HAP-1 (cell line): ENCODE data around the gene CLDN1.

Source experiments
- DNase-seq, 2 experiments: peaks; one replicate each; pipeline ENCODE4 v3.0.0-alpha.2; 2016 to 2020; ENCODE audit warnings: low spot score in 2 of 2
- H3K27me3 ChIP-seq: fragments of 250-450 bp; sonication (Bioruptor Pico); 2 replicates; pipeline ENCODE4 v1.5.1; 2020; ENCODE audit warnings: low read depth, mild to moderate bottlenecking, moderate library complexity
- H3K36me3 ChIP-seq: fragments of 250-450 bp; sonication (Bioruptor Pico); replicated peaks from 2 replicates; pipeline ENCODE4 v1.5.1; 2020; ENCODE audit warnings: mild to moderate bottlenecking
- H3K4me1 ChIP-seq: fragments of 250-450 bp; sonication (Bioruptor Pico); 2 replicates; pipeline ENCODE4 v1.5.1; 2020; ENCODE audit warnings: mild to moderate bottlenecking
- H3K4me3 ChIP-seq: fragments of 250-450 bp; sonication (Bioruptor Pico); 2 replicates; pipeline ENCODE4 v1.5.1; 2020; ENCODE audit warnings: mild to moderate bottlenecking, moderate library complexity
- H3K9me3 ChIP-seq: fragments of 250-450 bp; sonication (Bioruptor Pico); 2 replicates; pipeline ENCODE4 v1.5.1; 2020; ENCODE audit warnings: mild to moderate bottlenecking, moderate library complexity
- in situ Hi-C: fragments of 300-500 bp; cut with MboI; formaldehyde crosslinking; loops from 3 replicates; pipeline ENCODE4 v1.14.3; 2020; ENCODE audit warnings: low sequenced_read_pairs, inconsistent platforms, mixed read lengths

CLDN1 gene, protein sequence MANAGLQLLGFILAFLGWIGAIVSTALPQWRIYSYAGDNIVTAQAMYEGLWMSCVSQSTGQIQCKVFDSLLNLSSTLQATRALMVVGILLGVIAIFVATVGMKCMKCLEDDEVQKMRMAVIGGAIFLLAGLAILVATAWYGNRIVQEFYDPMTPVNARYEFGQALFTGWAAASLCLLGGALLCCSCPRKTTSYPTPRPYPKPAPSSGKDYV

DNA sequence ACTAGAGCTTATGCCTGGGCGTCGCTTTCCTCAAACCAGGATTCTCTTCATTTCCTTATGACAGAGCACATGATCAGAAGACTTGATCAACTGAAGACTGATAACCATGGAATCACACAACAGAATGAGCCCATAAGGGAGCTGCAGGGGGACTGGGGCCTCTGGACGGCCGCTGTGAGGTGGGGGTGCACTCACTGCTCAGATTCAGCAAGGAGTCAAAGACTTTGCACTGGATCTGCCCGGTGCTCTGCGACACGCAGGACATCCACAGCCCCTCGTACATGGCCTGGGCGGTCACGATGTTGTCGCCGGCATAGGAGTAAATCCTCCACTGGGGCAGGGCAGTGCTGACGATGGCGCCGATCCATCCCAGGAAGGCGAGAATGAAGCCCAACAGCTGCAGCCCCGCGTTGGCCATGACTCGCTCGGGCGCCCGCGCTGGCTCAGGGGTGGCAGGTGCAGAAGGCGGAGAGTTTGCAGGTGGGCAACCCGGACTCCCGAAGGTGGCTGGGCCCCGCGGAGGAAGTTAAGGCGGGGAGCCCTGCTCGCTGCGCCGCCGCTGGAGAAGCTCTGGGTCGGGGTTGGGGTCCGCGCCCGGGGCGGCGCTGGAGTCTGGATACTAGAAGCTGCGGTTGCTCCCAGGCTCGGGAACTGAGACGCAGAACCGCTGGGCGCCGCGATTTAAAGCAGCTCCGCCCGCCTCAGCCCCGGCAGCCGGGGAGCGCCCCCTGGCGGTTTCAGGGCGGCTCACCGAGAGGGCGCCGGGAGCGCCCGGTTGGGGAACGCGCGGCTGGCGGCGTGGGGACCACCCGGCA, at the start of gene CLDN1:
TSS of gene CLDN1 (minus strand) at position 658 of the 815 bp plus-strand sequence. CDS start at position 418, 240 bp downstream.
- Histone ChIP-seq H3K36me3 (no peaks in the 10 kb centered on the region), H3K27me3 (no peaks in the 10 kb centered on the region), H3K4me1 (peaks cover 18% of the 10 kb centered on the region), H3K9me3 (no peaks in the 10 kb centered on the region), H3K4me3 (peak within 1 kb of the TSS; percentile 47)
- peak; percentile 64 to 87 for DNase-seq
- in situ Hi-C loops = no loop called here

DNA sequence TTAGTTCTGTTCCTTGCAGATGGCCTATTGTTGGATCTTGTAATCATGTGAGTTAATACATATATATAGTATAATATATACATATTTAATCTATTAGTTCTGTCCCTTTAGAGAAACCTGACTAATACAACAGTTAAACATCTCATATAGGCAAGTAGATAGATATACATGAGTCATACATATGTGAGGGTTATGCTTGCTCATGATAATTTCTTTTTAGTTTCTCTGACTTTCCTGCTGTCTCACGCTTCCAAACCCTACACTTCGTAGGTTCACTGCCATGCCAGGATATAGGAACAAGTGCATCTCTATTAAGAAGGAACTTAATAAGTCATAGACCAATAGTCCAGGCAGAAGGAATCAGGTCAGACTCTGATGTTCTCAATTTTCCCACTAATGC, 48.9 kb upstream of the CLDN1 start:
- Histone ChIP-seq H3K4me1 (no peaks in the 10 kb centered on the region), H3K9me3 (no peaks in the 10 kb centered on the region), H3K36me3 (no peaks in the 10 kb centered on the region), H3K27me3 (no peaks in the 10 kb centered on the region), H3K4me3 (no peak overlapping the region)
- DNase-seq = no peak
- in situ Hi-C loops = no loop called here

DNA sequence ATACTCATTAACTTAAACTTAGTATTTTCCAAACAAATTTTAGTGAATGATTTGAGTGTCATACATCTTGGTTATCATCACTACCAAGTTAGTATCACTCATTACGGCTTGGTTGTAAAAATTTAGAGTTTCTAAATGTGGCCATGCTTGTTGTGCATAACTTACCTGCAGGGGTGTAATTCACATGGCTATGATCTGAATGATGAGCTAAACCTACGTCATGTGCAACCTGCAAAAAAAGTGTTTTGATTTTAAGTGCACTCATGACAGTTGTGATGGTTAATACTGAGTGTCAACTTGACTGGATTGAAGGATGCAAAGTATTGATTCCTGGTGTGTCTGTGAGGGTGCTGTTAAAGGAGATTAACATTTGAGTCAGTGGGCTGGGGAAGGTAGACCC, 48.1 kb upstream of the CLDN1 start:
- no peaks in the 10 kb centered on the region for H3K4me1 ChIP-seq
- DNase-seq = no peak
- H3K36me3 ChIP-seq = no peaks in the 10 kb centered on the region
- in situ Hi-C loops = no loop called here
- H3K4me3 ChIP-seq = no peak overlapping the region
- H3K9me3 ChIP-seq = no peaks in the 10 kb centered on the region
- H3K27me3 ChIP-seq = no peaks in the 10 kb centered on the region

DNA sequence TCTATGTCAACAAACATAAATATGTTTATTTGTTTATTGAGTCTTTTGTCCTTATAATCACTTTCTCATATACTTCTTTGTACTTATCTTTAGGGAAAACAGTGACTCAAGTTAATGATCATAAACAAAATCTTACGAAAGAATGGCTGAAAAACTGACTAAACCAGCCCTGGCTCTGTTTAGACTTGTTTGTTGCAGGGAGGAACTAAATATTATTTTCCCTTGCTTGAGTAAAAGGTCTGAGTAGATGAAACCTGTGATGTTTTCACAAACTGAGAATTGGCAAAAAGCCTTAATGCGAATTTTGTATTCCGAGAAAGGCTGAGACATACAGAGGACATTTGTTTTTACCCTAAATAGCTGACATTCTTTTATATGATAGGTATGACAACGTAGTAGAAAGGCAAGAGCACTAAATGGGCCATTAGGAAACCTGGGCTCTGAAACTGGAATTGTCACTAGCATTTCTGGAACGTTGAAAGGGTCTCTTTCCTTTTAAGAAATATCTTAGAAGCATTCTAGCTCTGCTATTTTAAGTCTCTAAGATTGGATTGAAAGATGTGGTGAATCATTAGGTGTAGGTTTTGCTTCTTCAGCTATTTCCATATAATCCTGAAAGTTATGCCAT, 47.5 kb upstream of the CLDN1 start:
- no peak for DNase-seq
- no peaks in the 10 kb centered on the region for H3K9me3 ChIP-seq
- no peaks in the 10 kb centered on the region for H3K36me3 ChIP-seq
- in situ Hi-C loops = no loop called here
- H3K4me1 ChIP-seq = no peaks in the 10 kb centered on the region
- no peak overlapping the region for H3K4me3 ChIP-seq
- H3K27me3 ChIP-seq = no peaks in the 10 kb centered on the region

DNA sequence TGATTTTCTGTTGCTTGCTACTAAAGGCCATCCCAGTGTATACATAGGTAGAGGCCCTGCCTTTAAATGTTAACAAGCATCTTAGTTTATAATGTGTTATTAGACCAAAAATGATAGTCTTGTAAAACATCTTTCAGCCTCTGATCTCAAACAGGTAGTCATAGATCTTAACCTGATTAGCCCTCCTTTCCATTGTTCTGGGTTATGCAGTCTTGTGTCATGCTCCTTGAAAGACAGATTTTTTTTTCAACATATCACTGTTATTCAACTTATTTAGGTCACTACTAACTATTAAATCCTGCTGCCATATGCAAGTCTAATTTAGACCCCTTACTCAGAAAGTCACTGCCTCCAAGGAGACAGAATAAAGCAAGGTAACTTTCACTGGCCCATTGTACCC, 46.6 kb upstream of the CLDN1 start:
- Histone ChIP-seq H3K36me3 (no peaks in the 10 kb centered on the region), H3K27me3 (no peaks in the 10 kb centered on the region), H3K4me1 (no peaks in the 10 kb centered on the region), H3K9me3 (no peaks in the 10 kb centered on the region), H3K4me3 (no peak overlapping the region)
- DNase-seq = no peak
- in situ Hi-C loops = no loop called here

DNA sequence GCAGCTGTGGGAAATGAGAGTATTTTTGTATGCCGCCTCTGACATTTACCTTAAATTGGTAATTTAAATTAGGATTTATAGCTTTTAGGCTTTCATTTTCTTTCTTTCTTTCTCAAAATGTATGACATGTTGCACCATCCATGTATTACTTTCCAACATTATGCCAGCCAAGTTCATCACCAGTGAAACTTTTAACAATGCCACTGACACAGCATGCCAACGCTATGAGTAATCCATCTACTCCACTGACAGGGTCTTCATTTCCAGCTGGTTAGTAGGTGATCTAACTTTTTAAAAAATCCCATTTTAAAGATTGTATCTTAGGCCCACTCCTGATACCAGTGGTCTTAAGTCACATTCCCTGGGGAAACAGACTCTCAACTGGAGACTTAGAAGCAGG, 43.9 kb upstream of the CLDN1 start:
- in situ Hi-C loops = no loop called here

DNA sequence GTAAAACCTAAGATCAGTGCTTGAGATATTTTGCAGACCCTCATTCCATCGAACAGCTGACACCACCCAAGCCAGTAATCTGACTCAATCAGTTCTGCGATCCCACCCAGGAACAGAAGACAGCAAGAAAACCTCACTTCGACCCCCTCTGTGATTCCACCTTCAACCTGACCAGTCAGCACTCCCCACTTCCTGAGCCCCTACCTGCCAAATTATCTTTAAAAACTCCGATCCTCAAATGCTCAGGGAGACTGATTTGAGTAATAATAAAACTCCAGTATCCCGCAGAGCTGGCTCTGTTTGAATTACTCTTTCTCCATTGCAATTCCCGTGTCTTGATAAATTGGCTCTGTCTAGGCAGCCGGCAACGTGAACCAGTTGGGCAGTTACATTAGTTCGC, 40.0 kb upstream of the CLDN1 start:
- in situ Hi-C loops = no loop called here

More for the DNA sequence above, 43.9 kb upstream of the CLDN1 start:
- H3K27me3 ChIP-seq = no peaks in the 10 kb centered on the region
- H3K4me1 ChIP-seq = no peaks in the 10 kb centered on the region
- no peak overlapping the region for H3K4me3 ChIP-seq
- H3K36me3 ChIP-seq = no peaks in the 10 kb centered on the region
- no peaks in the 10 kb centered on the region for H3K9me3 ChIP-seq
- no peak for DNase-seq

DNA sequence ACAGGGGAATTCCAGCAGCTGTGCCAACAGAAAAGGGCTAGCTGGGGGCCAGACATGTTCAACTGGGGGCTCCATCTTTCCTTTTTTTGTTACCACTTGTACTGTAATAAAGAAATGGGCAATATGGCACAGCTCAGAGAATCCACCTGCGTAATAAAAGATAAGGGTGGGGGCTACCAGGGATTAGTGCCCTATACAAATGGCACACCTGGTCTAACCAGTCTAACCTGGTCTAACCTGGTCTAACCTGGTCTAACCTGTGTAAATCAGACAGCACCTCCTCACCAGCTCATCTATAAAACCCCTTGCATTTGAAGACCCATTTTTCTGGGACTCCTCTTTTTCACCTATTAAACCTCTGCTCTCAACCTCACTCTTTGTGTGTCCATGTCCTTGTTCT, 39.5 kb upstream of the CLDN1 start:
- Histone ChIP-seq H3K27me3 (no peaks in the 10 kb centered on the region; the same call in 1 of the 2 replicates), H3K36me3 (no peaks in the 10 kb centered on the region), H3K4me3 (no peak overlapping the region), H3K9me3 (no peaks in the 10 kb centered on the region), H3K4me1 (no peaks in the 10 kb centered on the region)
- no peak for DNase-seq
- in situ Hi-C loops = no loop called here

More for the DNA sequence above, 40.0 kb upstream of the CLDN1 start:
- Histone ChIP-seq H3K4me3 (no peak overlapping the region), H3K4me1 (no peaks in the 10 kb centered on the region), H3K36me3 (no peaks in the 10 kb centered on the region), H3K27me3 (no peaks in the 10 kb centered on the region; the same call in 1 of the 2 replicates), H3K9me3 (no peaks in the 10 kb centered on the region)
- DNase-seq = no peak

DNA sequence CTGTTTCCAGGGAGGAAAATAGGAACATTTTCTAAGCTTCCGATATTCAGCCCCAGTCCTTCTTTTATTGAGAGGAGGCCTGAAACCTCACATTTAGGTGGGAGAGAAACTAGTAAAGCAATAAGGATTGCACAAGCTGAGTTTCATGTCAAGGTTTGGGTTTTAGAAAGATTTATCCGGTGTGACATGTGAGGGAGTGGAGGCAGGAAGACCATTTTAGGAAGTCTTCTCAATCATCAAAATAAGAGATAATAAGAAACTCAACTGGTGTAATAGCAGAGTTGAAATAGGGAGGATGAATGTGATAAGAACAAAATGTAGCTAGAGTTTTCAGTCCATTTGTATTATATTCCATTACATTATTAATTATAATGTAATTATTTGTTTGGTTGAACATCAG, 38.0 kb upstream of the CLDN1 start:
- no peaks in the 10 kb centered on the region; the same call in 1 of the 2 replicates for H3K27me3 ChIP-seq
- in situ Hi-C loops = no loop called here
- H3K4me3 ChIP-seq = no peak overlapping the region
- H3K36me3 ChIP-seq = no peaks in the 10 kb centered on the region
- no peaks in the 10 kb centered on the region for H3K9me3 ChIP-seq
- H3K4me1 ChIP-seq = no peaks in the 10 kb centered on the region
- no peak for DNase-seq

DNA sequence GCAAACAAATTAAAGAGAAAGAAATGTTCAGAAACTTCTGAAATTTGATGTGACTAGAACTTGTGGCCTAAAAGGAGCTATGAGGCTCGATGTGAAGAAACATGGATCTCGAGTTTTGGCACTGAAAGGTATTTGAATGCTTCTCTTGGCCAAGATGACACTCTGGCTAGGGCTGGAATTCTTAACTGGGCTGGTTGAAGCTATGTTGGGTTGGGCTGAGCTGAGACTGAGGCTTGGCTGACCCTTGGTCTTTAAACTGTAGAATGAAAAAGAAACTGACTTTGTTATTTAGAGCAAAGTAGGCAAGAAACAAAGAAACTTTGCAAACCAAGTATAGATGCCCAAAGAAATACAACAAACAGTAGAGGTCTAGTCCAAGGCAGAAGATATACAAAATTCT, 37.6 kb upstream of the CLDN1 start:
- no peak for DNase-seq
- in situ Hi-C loops = no loop called here
- Histone ChIP-seq H3K9me3 (no peaks in the 10 kb centered on the region), H3K36me3 (no peaks in the 10 kb centered on the region), H3K27me3 (no peaks in the 10 kb centered on the region; the same call in 1 of the 2 replicates), H3K4me1 (no peaks in the 10 kb centered on the region), H3K4me3 (no peak overlapping the region)

DNA sequence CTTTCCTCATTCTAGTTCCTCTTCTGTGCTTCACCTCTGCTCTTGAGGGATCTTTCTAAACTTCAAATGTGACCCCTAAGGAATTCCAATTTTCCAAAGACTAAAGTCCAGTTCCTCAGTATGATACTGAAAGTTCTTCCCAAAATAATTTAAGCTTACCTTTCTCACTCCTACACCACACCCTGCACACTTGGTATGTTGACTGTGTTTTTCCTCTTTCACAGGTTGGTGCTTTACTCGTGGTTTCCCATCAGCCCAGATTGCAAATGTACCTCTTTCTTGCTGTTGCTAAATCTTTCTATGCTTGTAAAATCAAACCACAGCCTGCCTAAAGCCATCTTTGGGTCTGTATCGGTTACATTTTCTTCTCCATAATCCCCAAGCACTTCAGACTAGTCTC, 35.2 kb upstream of the CLDN1 start:
- no peak overlapping the region for H3K4me3 ChIP-seq
- H3K4me1 ChIP-seq = no peaks in the 10 kb centered on the region
- no peaks in the 10 kb centered on the region for H3K36me3 ChIP-seq
- no peaks in the 10 kb centered on the region; the same call in 1 of the 2 replicates for H3K27me3 ChIP-seq
- H3K9me3 ChIP-seq = no peaks in the 10 kb centered on the region
- DNase-seq = no peak
- in situ Hi-C loops = no loop called here

DNA sequence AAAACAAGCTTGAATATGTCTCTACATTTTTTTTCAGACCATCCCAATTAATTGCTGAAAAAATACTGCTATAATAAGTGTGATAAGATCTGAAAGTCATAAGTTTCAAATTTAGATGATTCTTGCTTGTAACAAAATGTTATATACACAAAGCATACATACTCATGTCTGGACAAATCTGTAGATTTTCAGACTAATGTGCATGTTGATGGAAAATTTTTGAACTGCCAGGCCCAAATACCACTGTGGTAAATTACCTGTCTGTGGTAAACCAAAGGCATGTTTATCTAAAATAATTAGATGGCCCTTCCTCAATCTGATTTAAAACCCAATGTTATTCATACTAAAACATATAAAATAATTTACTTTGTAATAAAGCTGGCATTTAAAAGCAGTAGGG, 34.0 kb upstream of the CLDN1 start:
- no peaks in the 10 kb centered on the region for H3K36me3 ChIP-seq
- no peaks in the 10 kb centered on the region; the same call in 1 of the 2 replicates for H3K27me3 ChIP-seq
- DNase-seq = no peak
- H3K4me1 ChIP-seq = no peaks in the 10 kb centered on the region
- in situ Hi-C loops = no loop called here
- no peak overlapping the region for H3K4me3 ChIP-seq
- no peaks in the 10 kb centered on the region for H3K9me3 ChIP-seq

DNA sequence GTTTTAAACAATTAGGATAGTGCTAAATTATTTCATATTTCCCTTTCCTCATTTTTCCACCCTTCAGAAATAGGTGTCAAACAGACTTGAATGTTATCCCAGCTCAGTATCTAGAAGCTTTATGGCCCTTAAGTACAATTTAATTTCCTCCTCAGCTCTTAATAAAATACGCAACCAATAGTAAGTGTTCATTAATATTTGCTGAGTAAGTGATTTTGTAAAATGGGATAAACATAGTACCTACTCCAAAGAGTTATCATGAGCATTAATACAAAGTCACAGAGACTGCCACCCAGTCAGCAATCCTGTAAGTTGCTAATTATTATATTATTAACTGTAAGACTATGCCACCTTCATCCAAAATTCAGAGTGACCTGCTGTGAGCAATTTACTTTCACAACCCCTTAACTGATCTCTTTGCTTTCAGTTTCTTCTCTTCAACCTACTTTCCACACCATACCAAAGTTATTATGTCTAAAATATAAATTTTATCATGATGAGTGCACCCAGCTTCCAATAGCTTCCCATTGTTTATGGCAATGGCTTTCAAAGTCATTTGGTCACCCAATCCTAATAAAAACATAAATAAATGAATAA, 30.7 kb upstream of the CLDN1 start:
- Histone ChIP-seq H3K9me3 (no peaks in the 10 kb centered on the region), H3K27me3 (no peaks in the 10 kb centered on the region), H3K4me3 (no peak overlapping the region), H3K4me1 (no peaks in the 10 kb centered on the region), H3K36me3 (no peaks in the 10 kb centered on the region)
- in situ Hi-C loops = no loop called here
- DNase-seq = no peak

DNA sequence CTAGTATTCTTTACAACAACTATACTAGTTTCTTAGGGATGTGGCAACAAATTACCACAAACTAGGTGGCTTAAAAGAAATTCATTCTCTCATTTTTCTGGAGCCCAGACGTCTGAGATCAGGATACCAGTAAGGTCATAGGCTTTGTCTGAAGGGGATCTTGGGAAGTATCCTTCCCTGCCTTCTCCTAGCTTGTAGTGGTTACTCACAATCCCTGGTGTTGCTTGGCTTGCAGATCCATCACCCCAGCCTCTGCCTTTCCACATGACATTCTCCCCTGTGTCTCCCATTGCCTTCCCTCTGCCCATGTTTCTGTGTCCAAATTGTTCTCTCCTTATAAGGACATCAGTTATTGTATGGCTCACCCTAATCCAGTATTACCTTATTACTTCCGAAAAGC, 24.3 kb upstream of the CLDN1 start:
- no peak overlapping the region for H3K4me3 ChIP-seq

More for the DNA sequence above, 24.3 kb upstream of the CLDN1 start:
- DNase-seq = no peak
- no peaks in the 10 kb centered on the region for H3K4me1 ChIP-seq
- no peaks in the 10 kb centered on the region for H3K9me3 ChIP-seq
- no peaks in the 10 kb centered on the region for H3K36me3 ChIP-seq
- no peaks in the 10 kb centered on the region for H3K27me3 ChIP-seq
- in situ Hi-C loops = no loop called here
